ENCODE measurements around the gene ZNF385A.

GRCh38 chr12:54411391-54412241 lies 27.1 kb upstream of the ZNF385A start:
- TF ChIP-seq POLR2A (IDR thresholded peaks at IDR 0.05) = no peak
- no peak for TF ChIP-seq CTCF (IDR thresholded peaks at IDR 0.05)
